SU-DHL-6 (cell line): ENCODE data around the gene CTSZ.

Experiments used
- H2AFZ ChIP-seq: fragments of 200-600 bp; sonication (generic); 2 replicates; pipeline ENCODE4 v1.6.1; 2014; ENCODE audit warnings: low read depth, mild to moderate bottlenecking, moderate library complexity, mixed read lengths, antibody characterized with exemption, low read length; ENCODE audit not compliant: severe bottlenecking
- H3F3A ChIP-seq: fragments of 200-600 bp; shearing (Covaris generic); 2 replicates; pipeline ENCODE4 v1.6.0; 2016; ENCODE audit warnings: antibody characterized with exemption, mild to moderate bottlenecking; ENCODE audit not compliant: insufficient read depth
- H3K27ac ChIP-seq: fragments of 200-600 bp; sonication (generic); 2 replicates; pipeline ENCODE4 v1.5.1; 2016; ENCODE audit warnings: low read depth, mild to moderate bottlenecking, low read length, moderate library complexity, mixed read lengths
- H3K27me3 ChIP-seq: fragments of 200-600 bp; sonication (generic), shearing (Covaris generic); 2 replicates; pipeline ENCODE4 v1.6.0; 2014; ENCODE audit warnings: mild to moderate bottlenecking, low read length
- H3K36me3 ChIP-seq: fragments of 200-600 bp; sonication (generic); 2 replicates; pipeline ENCODE4 v1.6.1; 2014; ENCODE audit warnings: mild to moderate bottlenecking, low read length, mixed read lengths
- H3K4me2 ChIP-seq: fragments of 300-600, 200-600 bp; shearing (Covaris generic), sonication (generic); 2 replicates; pipeline ENCODE4 v1.6.0; 2014; ENCODE audit warnings: low read length, low read depth, mild to moderate bottlenecking; ENCODE audit not compliant: poor library complexity, severe bottlenecking
- H3K4me3 ChIP-seq: fragments of 200-600 bp; sonication (generic); 2 replicates; pipeline ENCODE4 v1.5.1; 2014; ENCODE audit warnings: antibody characterized with exemption, low read length, mild to moderate bottlenecking, mixed read lengths; ENCODE audit not compliant: insufficient read depth, poor library complexity, severe bottlenecking
- H3K79me2 ChIP-seq: fragments of 200-600 bp; sonication (generic); 2 replicates; pipeline ENCODE4 v1.6.1; 2014; ENCODE audit warnings: mild to moderate bottlenecking, low read length, moderate library complexity; ENCODE audit not compliant: insufficient read depth
- H3K9ac ChIP-seq: fragments of 200-600 bp; sonication (generic); 2 replicates; pipeline ENCODE4 v1.7.0; 2014; ENCODE audit warnings: mild to moderate bottlenecking, low read length
- H3K9me2 ChIP-seq: fragments of 200-600 bp; sonication (generic); replicated peaks from 2 replicates; pipeline ENCODE4 v1.6.1; 2014; ENCODE audit warnings: low read length; ENCODE audit not compliant: insufficient read depth
- H3K9me3 ChIP-seq: fragments of 200-600 bp; sonication (generic); 2 replicates; pipeline ENCODE4 v1.6.1; 2014; ENCODE audit warnings: low read length, mixed read lengths; ENCODE audit not compliant: insufficient read depth
- H4K20me1 ChIP-seq: fragments of 200-600 bp; sonication (generic); 2 replicates; pipeline ENCODE4 v1.6.1; 2014; ENCODE audit warnings: low read depth, mild to moderate bottlenecking, antibody characterized with exemption, low read length, moderate library complexity, mixed read lengths
- CTCF ChIP-seq: fragments of 200-600 bp; sonication (generic); IDR thresholded peaks from one replicate; pipeline ENCODE4 v1.5.1; 2017; ENCODE audit warnings: antibody characterized with exemption, mild to moderate bottlenecking, low read length, moderate library complexity; ENCODE audit not compliant: insufficient read depth, poor library complexity, severe bottlenecking
- EZH2phosphoT487 ChIP-seq: fragments of 200-600 bp; sonication (generic), shearing (Covaris generic); conservative IDR thresholded peaks from 2 replicates; pipeline ENCODE4 v1.6.1; 2018; ENCODE audit warnings: mild to moderate bottlenecking, antibody characterized with exemption, low read length, moderate library complexity, mixed read lengths

The CTSZ gene

GRCh38 chr20:58990651-58991445 lies 16.2 kb downstream of the CTSZ start:
- Histone ChIP-seq H3K9me2 (no peaks in the 10 kb centered on the region), H3K4me3 (no peak overlapping the region), H3K36me3 (peaks cover 24% of the 10 kb centered on the region), H4K20me1 (no peaks in the 10 kb centered on the region), H3K9ac (no peak overlapping the region), H3K79me2 (peaks cover 6% of the 10 kb centered on the region), H3F3A (peaks cover 38% of the 10 kb centered on the region), H3K4me2 (no peak overlapping the region), H2AFZ (no peak overlapping the region), H3K27me3 (no peaks in the 10 kb centered on the region), H3K27ac (no peak overlapping the region), H3K9me3 (no peaks in the 10 kb centered on the region)
- TF ChIP-seq CTCF (no peak), EZH2phosphoT487 (no peak)

- no peak overlapping the region for H3K9ac ChIP-seq
- peaks cover 4% of the 10 kb centered on the region; the same call in 1 of the 2 replicates for H4K20me1 ChIP-seq
- H3K36me3 ChIP-seq = peaks cover 24% of the 10 kb centered on the region
- no peak overlapping the region for H2AFZ ChIP-seq
- H3K79me2 ChIP-seq = peaks cover 23% of the 10 kb centered on the region
- H3K9me3 ChIP-seq = no peaks in the 10 kb centered on the region
- H3K27me3 ChIP-seq = no peaks in the 10 kb centered on the region
- TF ChIP-seq EZH2phosphoT487 = no peak
- no peak for TF ChIP-seq CTCF
- H3K27ac ChIP-seq = no peak overlapping the region
- H3K9me2 ChIP-seq = no peaks in the 10 kb centered on the region
- H3K4me3 ChIP-seq = no peak overlapping the region
- H3F3A ChIP-seq = peaks cover 24% of the 10 kb centered on the region; the same call in 1 of the 2 replicates
- H3K4me2 ChIP-seq = no peak overlapping the region
Observed at GRCh38 chr20:58989196-58989595, 17.9 kb downstream of the CTSZ start.

GRCh38 chr20:58988565-58988882 lies 18.5 kb downstream of the CTSZ start:
- H3K79me2 ChIP-seq = peaks cover 29% of the 10 kb centered on the region

More at GRCh38 chr20:58988565-58988882, 18.5 kb downstream of the CTSZ start:
- peaks cover 24% of the 10 kb centered on the region for H3K36me3 ChIP-seq
- H3K9ac ChIP-seq = no peak overlapping the region
- H3K27ac ChIP-seq = no peak overlapping the region
- H3K27me3 ChIP-seq = no peaks in the 10 kb centered on the region
- no peak overlapping the region for H3K4me3 ChIP-seq
- no peaks in the 10 kb centered on the region for H3K9me3 ChIP-seq
- H3K9me2 ChIP-seq = no peaks in the 10 kb centered on the region
- peaks cover 4% of the 10 kb centered on the region; the same call in 1 of the 2 replicates for H4K20me1 ChIP-seq
- peaks cover 18% of the 10 kb centered on the region; the same call in 1 of the 2 replicates for H3F3A ChIP-seq
- TF ChIP-seq CTCF (no peak), EZH2phosphoT487 (no peak)
- no peak overlapping the region for H2AFZ ChIP-seq
- no peak overlapping the region for H3K4me2 ChIP-seq
